Activated CD8-positive, alpha-beta memory T cell treated with anti-CD3 and anti-CD28 coated beads for 24 hours (primary cell): Measurements from ENCODE around the gene KLHL12.

Source experiments
- DNase-seq: peaks from one replicate; pipeline ENCODE4 v3.0.0-alpha.2; 2020

KLHL12 gene

DNA sequence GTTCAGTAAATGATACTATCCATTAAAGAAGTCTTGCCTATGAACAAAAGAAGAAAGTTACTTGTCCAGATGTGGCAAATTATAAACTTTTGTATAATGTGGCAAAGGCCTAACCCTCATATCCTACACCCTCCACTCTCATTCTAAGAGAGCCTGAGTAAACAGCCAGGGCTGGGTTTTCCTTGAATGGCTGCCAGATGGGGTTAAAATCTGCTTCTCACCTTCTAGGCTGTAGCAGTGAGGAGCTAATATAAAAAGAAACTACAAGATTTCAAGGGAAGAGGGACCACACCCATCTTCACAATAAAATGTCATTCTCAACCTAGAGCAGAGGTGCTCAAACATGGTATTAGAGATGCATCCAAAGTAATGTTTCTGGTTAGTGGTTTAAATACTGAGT lies 47.0 kb downstream of the KLHL12 start:
- DNase-seq: no peak

DNA sequence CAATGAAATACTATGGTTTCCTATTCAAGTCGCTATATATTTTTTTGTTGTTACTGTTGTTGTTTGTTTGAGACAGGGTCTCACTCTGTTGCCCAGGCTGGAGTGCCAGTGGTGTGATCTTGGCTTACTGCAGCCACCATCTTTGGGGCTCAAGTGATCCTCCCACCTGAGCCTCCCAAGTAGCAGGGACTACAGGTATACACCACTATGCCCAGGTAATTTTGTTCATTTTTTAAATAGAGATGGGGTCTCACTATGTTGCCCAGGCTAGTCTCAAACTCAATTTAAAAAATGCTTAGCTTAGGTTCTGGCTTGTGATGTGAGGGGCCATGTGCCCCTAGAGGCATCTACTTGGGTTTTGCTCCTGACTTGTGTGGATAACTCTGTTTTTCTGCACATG lies 47.9 kb downstream of the KLHL12 start:
- no peak for DNase-seq

DNA sequence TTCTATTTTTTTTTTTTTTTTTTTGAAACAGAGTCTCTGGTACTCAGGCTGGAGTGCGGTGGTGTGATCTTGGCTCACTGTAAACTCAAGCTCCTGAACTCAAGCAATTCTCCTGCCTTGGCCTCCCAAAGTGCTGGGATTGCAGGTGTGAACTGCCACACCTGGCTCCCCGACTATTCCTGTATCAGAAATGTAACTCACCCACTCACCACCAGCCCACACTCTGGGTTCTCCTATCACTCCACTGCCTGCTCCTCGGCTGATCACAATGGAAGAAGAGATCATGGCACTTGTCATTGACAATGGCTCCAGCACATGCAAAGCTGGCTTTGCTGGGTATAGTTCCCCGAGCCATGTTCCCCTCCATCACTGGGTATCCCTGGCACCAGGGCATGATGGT lies 54.0 kb downstream of the KLHL12 start:
- DNase-seq: no peak

DNA sequence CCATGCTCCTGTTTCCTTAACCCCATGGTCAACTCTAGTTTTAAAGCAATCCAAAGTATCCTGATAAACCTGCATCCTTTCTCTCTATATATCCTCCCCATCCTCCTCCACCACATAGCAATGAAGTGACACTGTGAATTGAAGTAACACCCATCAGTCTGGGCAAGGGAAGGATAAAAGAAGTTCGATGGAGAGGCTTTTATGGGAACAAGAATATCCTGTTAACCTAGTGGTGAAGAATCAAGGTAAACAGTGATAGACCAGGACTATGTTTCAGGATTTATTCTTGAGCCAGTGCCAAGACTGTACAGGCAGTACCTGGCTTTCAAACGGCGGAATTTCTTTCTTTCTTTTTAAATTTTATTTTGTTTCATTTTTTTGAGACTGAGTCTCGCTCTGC lies 55.7 kb downstream of the KLHL12 start:
- DNase-seq: no peak

DNA sequence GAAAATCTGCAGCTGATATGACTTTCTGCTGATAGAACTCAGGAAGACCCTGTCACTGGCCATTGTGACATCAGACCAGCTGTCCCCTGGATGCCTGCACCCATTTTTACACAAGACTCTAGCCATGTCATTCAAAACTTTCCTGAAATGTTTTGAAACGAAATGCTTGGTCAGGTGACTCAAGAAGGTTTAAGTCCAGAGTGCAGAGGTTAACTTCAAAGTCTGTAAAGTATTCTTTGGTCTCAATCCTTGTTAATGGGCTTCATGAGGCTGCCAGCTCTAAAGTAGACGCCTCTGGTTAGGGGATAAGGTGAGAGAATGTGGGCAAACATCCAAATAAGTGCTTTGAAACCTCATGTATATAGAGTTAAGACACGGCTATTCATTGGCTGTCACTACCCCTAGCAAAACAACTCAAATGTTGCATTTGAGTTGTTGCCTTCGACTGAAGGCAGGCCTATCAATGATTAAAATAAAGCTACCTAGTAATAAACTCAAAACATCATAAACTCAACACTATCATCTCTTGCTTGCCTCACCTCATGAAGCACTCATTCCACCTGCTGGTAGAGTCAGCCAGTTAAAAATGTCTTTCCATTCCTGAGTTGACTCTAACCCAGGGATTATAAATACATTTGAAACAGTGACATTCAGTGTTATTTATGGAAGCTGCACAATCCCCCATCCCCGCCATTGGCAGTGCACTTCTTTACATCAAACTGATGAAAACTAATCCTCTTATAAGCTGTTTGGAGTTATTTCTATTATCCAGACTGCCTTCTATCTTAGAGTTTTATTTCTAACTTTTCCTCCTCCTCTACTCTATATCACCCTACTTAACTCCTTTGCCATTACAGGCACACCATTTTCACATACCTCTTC lies 64.1 kb downstream of the KLHL12 start:
- DNase-seq: no peak

DNA sequence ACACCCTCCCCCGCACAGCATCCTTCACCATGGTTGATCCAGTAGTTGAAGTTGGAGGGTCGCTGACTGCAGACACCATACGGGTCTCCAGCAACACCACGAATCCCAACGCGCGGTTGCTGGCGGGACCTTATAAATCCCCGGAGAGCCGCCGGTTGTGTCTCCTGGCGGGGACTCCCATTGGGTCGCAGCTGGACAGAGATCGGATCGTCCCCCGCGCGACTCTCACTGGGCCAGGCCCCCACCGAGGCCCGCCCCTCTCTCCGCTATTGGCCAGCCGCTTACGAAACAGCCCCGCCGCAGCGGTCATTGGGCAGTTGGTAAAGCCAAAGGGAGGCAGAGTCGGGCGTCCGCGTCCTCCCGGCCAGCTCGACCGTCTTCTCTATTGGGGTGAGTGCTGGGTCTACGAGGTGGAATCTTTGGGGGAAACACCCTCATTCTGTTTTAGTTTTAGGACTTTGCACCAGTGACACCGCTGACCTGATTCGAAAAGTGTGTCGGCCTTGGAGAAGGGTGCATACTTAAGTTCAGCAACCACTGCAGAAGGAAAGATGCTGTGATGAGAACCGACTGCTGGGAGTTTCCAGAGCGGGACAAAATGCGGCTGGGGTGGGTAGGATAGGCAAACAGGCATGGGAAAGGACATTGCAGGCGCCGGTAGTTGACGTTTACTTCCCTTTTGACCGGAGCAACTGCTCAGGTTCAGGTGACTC lies 65.5 kb downstream of the KLHL12 start:
- DNase-seq: peak; percentile 74

DNA sequence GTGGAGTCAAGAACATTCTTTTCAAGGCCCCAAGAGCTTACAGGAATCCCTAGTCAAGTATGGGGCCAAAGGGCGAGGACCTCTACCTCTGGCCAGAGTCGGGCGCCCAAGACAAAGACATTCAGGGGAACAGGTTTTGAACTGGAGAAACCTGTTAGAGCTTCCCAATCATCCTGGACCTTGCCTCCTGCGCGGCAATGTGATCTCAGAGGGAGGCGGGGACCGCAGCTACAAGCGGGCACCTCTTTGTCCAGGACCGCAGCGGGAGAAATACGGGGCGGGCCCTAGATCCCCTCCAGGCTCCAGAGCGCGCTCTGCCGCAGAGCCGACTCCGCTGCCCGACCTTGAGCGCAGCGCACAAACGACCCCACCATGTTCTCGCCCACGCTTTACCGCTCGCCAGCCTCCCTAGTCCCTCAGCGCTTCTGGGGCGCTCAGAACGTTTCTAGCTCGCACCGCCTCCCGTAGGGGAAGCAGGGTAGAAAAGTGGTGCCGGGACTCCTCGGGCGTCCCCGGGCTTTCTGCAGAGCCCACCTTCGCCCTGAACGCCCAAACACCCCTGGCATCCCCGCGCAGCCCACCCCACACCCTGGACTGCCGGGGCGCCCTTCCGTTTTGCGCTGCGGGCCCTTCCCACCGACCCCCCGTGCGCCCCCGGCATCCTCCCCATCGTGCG lies 66.2 kb downstream of the KLHL12 start:
- DNase-seq: peak; percentile 70

DNA sequence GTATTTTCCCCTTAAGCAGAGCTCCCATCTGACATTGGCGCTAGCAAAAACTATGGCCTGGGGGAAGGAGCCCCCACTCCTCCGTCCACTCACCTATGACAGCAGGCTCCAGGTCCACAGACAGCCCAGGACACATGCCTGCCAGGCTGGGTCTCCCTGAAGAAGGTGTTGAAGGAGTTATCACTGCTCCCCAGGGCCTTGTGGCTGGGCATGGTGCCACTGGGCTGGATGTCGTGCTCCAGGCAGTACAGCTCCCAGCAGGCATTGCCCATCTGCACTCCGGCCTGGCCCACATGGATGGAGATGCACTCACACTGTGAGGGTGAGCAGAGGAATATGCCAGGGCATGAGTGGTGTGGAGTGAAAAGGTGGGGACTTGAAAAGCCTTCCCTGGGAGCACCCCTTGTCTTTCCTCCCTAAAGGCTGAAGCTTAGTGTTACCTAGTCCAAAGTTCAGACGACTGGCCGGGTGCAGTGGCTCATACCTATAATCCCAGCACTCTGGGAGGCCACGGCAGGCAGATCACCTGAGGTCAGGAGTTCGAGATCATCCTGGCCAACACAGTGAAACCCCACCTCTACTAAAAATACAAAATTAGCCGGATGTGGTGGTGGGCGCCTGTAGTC lies 68.1 kb downstream of the KLHL12 start:
- DNase-seq: no peak

DNA sequence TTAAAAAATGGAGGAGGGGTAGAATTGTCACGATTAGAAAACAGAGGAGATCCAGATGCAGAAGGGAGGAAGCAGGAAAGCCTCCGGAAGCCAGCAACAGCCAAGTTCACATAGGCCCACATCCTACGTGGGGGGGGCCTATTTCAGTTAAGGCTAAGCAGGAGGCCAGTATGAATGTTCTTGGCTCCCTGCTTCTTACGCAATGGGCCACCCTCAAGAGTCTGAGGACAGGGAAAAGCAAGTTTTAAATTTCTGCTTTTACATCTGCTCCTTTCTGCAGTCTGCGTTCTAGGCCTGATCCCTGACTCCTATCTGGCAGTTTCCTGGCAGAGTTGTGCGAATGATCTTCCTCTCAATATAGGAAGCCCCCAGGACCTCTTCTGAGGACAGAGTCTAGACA lies 68.7 kb downstream of the KLHL12 start:
- DNase-seq: no peak

DNA sequence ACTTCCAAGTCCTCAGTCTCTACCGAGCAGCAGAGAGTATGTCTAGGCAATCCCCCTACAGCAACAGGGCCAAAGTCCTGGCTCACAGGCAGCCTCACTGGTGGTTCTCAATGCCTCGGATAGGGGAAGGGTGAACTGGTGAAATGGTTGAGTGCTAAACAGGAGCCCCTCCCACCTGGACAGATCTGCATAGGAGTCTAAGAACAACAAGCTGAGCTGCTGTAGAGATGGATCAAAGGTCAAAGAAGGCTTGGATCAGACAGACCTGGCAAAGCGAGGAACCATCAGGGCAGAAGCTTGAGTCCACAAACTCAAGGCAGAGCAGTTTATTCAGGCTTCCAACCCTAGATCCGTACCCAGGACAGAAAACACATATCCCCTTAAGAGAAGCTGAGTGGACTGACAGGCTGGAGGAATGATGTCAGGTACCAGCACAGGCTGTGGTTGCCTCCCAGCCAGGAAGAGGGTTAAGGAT lies 69.9 kb downstream of the KLHL12 start:
- no peak for DNase-seq

DNA sequence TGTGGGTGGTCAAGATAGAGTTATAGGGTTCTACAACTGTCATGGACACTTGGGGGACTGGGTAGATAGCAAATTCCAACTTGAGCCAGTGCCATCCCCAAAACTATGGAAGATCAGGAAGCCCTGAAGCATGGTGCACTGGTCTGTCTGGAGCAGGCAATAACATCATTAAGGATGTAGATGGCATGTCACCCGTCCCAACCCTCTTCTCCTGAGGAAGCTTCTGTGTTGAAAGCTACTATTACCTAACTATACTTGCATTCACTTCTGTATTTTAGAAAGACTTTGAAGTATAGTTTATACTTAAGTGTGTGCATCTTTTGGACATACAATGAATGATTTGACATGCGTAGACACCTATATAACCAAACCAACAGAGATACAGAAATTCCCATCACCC lies 71.0 kb downstream of the KLHL12 start:
- DNase-seq: no peak

DNA sequence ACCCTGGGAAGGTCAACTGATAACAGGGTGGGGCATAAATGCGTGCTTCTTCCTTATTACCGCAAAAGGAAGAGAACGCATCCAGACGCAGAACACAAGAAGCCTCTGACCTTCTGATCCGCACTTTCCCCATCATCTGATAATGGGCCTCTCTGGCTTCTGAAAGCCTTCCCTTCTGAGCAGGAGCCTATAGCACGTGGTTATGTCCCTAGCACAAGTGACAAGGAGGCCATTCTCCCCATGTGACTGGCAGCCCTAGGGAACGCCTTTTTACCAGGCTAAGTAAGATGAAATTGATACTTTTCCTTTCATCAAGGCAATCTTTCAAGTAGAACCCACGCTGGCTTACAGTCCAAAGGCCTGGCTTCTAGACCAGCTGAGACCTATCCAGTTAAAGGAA lies 72.2 kb downstream of the KLHL12 start:
- DNase-seq: no peak

DNA sequence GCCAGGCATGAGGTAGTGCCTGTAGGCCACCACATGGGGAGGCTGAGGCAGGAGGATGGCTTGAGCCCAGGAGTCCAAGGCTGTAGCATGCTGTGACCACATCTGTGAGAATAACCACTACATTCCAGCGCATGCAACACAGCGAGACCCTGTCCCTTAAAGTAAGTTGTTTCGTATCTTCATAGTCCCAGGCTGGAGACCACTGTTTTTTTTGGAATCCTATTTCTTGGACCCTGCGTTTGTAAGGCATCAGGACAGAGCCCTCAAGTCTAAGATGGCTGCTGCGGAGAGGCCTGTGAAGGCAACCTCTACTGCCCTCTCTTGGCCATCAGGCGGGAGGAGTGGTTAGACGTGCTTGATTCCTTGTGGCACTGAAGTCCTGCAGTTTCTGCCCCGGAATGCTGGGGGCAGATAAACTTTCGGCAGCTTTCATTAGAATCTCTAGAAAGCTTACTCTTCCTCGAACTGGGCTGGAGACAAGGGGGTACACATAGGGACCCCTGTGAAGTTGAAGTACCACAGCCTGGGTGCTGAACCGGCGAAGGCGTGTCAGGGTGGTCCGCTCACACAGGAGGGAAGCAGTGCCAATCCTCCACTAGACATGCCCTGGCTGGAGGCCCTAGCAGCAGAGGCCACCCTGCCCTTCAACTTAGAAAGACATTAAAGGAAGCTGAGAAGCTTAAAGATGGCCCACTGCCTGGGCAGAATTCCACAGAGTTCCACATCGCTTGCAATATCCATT lies 74.7 kb downstream of the KLHL12 start:
- peak; percentile 66 for DNase-seq

DNA sequence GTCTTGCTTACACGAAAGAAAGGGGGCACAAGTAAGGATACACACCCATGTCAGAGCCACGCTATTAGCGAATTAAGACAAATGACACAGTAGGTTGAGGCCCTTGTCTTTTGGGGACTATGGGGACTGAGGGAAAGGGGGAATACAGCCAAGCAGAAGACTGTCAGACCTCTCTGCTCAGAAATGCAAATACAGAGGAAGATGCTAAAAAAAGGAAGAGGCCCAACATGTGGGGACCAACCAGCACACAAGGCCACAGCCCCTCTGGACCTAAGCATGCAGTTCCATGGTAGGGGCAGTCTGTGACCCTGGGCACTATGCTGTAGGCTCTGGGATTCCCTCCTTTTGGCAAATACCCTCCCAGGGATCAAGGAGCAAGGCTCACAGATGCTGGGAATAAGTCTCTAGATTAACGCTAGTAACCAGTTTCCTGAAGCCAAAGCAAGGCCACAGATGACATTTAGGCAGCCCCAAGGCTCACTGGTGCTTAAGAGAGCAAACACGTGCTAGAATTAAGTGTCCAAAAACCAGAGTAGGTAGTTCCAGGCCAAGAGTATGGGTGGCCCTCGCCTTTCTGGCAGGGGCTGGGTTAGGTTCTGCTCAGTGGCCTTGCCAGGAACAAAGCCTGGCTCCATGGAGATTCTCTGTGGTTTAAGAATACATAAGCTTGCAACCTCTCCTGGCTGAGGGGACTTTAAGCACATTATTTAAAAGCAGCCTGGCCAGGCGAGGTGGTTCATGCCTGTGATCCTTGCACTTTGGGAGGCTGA lies 76.3 kb downstream of the KLHL12 start:
- no peak for DNase-seq

DNA sequence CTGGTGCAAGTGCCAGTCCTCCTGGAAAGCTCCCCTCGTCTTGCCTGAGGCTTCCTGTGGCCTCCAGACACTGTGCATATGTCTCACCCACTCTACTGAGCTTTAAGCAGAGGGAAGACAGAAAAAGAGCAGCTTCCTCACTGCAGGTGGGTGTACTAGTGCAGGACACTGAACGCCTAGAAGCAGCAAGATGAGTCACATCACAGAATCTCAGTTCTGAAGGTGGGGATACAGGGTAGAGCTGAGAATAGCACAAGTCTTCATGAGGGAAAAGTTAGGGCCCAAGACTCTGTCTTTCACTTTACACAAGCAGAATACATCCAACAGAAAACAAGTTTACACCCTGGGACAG lies 78.9 kb downstream of the KLHL12 start:
- DNase-seq: no peak

DNA sequence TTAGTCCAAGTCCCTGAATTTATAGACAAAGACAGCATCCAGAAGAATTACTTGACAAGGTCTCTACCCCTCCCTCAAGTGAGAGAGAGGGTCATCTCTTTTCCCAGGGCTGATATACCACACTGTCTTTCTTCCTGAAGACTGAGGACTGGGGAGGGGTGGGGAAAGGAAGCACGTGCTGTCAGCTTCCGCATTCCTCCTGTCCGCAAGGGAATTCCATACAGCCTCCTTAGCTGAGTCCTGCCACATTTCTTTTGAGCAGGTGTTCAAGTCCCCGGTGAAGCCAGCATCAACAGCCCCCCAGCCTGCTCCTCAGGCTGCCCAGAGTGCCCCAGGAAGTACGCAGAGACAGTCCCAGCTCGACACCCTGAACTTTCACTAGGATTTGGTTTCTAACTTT lies 82.1 kb downstream of the KLHL12 start:
- DNase-seq: no peak

DNA sequence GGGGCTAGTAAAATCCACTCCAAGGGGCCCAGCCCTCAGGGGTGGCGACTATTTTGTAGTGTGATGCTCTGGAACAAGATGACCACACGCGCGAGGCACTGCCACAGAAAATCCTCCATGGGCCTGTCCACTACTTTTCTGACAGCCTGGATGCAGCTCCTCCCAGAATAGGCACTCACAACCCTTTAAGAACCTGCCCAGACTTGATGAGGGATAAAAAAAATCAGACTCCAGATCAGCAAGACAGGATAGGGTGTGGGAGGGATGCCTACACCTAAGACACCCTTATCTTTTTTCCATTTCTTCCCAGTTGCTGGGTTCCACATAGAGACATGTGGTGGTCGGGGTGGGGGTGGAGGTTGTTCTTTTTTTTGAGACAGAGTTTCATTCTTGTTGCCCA lies 82.8 kb downstream of the KLHL12 start:
- no peak for DNase-seq

DNA sequence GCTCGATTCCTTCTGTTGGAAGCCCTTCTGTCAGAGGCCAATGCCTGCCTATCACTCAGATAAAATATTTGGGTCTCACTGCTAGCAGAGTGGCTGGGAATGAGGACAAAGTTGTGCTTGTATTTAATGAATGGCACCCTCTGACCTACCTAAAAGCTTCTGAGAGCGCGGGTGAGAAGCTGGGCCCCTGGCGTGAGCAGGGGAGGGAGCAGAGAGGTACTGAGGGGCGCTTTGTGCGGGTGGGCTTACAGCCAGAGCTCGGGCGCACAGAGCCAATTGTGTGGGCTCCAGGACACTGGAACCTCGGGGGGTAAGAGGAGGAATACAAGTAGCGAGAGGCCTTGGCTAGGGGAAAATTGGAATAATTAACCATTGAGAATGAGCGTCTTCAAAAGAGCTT lies 84.0 kb downstream of the KLHL12 start:
- no peak for DNase-seq
